ENCODE data around the gene RHBDD1. TPM values are rescaled to one million over a fixed set of nuclear protein-coding genes. Genes with fewer than 3 reads are reported as not detected.

RHBDD1 gene
- total and polyA plus RNA-seq, 11 donors: 4.7 to 44.5 (median 32.6) TPM

- peaks cover 0 to 17% (median 2%) of the 10 kb centered on the region in 9 donors for H3K36me3 ChIP-seq
- H3K27me3 ChIP-seq: no peaks in the 10 kb centered on the region
- WGBS, 4 donors: 72 to 81% (median 76%) methylated on average over 2 of the region's 2 CpGs
- intact Hi-C loops (cut with DNase I): no loop called here
- peaks cover 0 to 5% (median 0%) of the 10 kb centered on the region in 12 donors for H3K4me1 ChIP-seq
- no peak overlapping the region for H3K4me3 ChIP-seq
- no peak for ATAC-seq
- DNase-seq: no peak
- H3K9me3 ChIP-seq: no peaks in the 10 kb centered on the region
- TF ChIP-seq POLR2A (IDR thresholded peaks at IDR 0.05): no peak
- no peak for TF ChIP-seq CTCF (IDR thresholded peaks at IDR 0.05)
- H3K27ac ChIP-seq: no peak overlapping the region
Measured at GRCh38 chr2:226873051-226873620, 37.3 kb downstream of the RHBDD1 start.

GRCh38 chr2:226873826-226874225, 38.0 kb downstream of the RHBDD1 start:
- no peak for ATAC-seq
- Histone ChIP-seq H3K36me3 (peaks cover 0 to 14% (median 0%) of the 10 kb centered on the region in 9 donors), H3K4me1 (peaks cover 0 to 5% (median 0%) of the 10 kb centered on the region in 12 donors), H3K27me3 (no peaks in the 10 kb centered on the region), H3K9me3 (no peaks in the 10 kb centered on the region), H3K27ac (no peak overlapping the region), H3K4me3 (no peak overlapping the region)
- no peak for DNase-seq
- TF ChIP-seq CTCF (IDR thresholded peaks at IDR 0.05): no peak
- no peak for TF ChIP-seq POLR2A (IDR thresholded peaks at IDR 0.05)
- WGBS, 4 donors: 93 to 100% (median 96%) methylated on average over 1 of the region's 1 CpG
- intact Hi-C loops (cut with DNase I): no loop called here

- intact Hi-C loops (cut with DNase I): no loop called here
- no peak for DNase-seq
- Histone ChIP-seq H3K36me3 (peaks cover 0 to 8% (median 0%) of the 10 kb centered on the region in 9 donors), H3K4me1 (peaks cover 0 to 5% (median 0%) of the 10 kb centered on the region in 12 donors), H3K27ac (no peak overlapping the region), H3K27me3 (no peaks in the 10 kb centered on the region), H3K4me3 (no peak overlapping the region), H3K9me3 (no peaks in the 10 kb centered on the region)
- ATAC-seq: no peak
- TF ChIP-seq POLR2A (IDR thresholded peaks at IDR 0.05): no peak
- TF ChIP-seq CTCF (IDR thresholded peaks at IDR 0.05): no peak
- 83 to 88% (median 86%) methylated on average over 3 of the region's 3 CpGs for WGBS, 4 donors
Measured at GRCh38 chr2:226874749-226875148, 38.9 kb downstream of the RHBDD1 start.

- no peak for TF ChIP-seq CTCF (IDR thresholded peaks at IDR 0.05)
- no peak for TF ChIP-seq POLR2A (IDR thresholded peaks at IDR 0.05)
- WGBS, 4 donors: 94 to 97% (median 96%) methylated on average over 5 of the region's 5 CpGs
- DNase-seq (no peak), ATAC-seq (no peak)
- intact Hi-C loops (cut with DNase I): no loop called here
- peaks cover 0 to 8% (median 0%) of the 10 kb centered on the region in 9 donors for H3K36me3 ChIP-seq
- peaks cover 0 to 5% (median 0%) of the 10 kb centered on the region in 12 donors for H3K4me1 ChIP-seq
- H3K27ac ChIP-seq: no peak overlapping the region
- no peaks in the 10 kb centered on the region for H3K9me3 ChIP-seq
- H3K27me3 ChIP-seq: no peaks in the 10 kb centered on the region
- H3K4me3 ChIP-seq: no peak overlapping the region
Measured at GRCh38 chr2:226875438-226876225, 39.8 kb downstream of the RHBDD1 start.

Data from heart left ventricle (tissue), 16 donors.